ENCODE measurements around the gene ZNF423. TPM values are rescaled to one million over a fixed set of nuclear protein-coding genes. Genes with fewer than 3 reads are reported as not detected.

The ZNF423 gene
- polyA plus RNA-seq, 1 of the 3 experiments (the other 2 are of a cell fraction), result 1.2 TPM

GRCh38 chr16:49499869-49500610, 355.9 kb downstream of the ZNF423 start:
- TF ChIP-seq ELF1 (IDR thresholded peaks at IDR 0.05) (no peak), GABPA (IDR thresholded peaks at IDR 0.05; ENCODE audit: low read depth) (no peak), MAX (IDR thresholded peaks at IDR 0.05; ENCODE audit: low read depth) (no peak), CHD2 (IDR thresholded peaks at IDR 0.05; ENCODE audit: low read length, partially characterized antibody) (no peak)
- DNase-seq, result no peak
- CTCF ChIA-PET, result interaction anchor here (1.1 to 4.1 kb wide), 2 partner anchors 92 to 93 kb away, joined by 3 to 19 read pairs; no protein-coding TSS in a partner anchor

GRCh38 chr16:49499414-49499785, 356.5 kb downstream of the ZNF423 start:
- H3K9ac ChIP-seq, result no peak overlapping the region
- peaks cover 0 to 2% of the 10 kb centered on the region in 2 experiments; a peak in 1 of 4 replicates for H3K4me1 ChIP-seq (ENCODE audit: control insufficient read depth in 1 of 2, insufficient read depth in 2 of 2, low read depth in 1 of 2, low read length in 1 of 2)
- CTCF ChIA-PET, result interaction anchor here (1.1 to 4.1 kb wide), 2 partner anchors 92 to 94 kb away, joined by 3 to 19 read pairs; no protein-coding TSS in a partner anchor
- H4K20me1 ChIP-seq (ENCODE audit: insufficient read depth), result no peaks in the 10 kb centered on the region
- no peaks in the 10 kb centered on the region for H3K27me3 ChIP-seq (ENCODE audit: insufficient read depth)
- no peak overlapping the region for H2AFZ ChIP-seq (ENCODE audit: low read depth)
- no peak for DNase-seq
- H3K27ac ChIP-seq (ENCODE audit: low read depth in 2 of 2, low read length in 1 of 2), result no peak overlapping the region
- no peaks in the 10 kb centered on the region for H3K79me2 ChIP-seq (ENCODE audit: insufficient read depth)
- H3K4me3 ChIP-seq (ENCODE audit: low read depth in 2 of 2, low read length in 1 of 2), result no peak overlapping the region
- H3K36me3 ChIP-seq (replicated peaks in 1 of 2; ENCODE audit: control insufficient read depth in 1 of 2, insufficient read depth in 2 of 2, low read length in 1 of 2), result no peaks in the 10 kb centered on the region
- H3K9me2 ChIP-seq, result no peaks in the 10 kb centered on the region
- no peaks in the 10 kb centered on the region for H3K9me3 ChIP-seq
- TF ChIP-seq MXI1 (IDR thresholded peaks at IDR 0.05; ENCODE audit: low read depth, low read length) (no peak), SIN3A (IDR thresholded peaks at IDR 0.05; ENCODE audit: borderline replicate concordance, low read depth, low read length) (no peak), MAX (IDR thresholded peaks at IDR 0.05; ENCODE audit: low read depth) (no peak), GATA2 (CRISPR knock-in tag; IDR thresholded peaks at IDR 0.05) (no peak)
- POLR2A ChIA-PET, result no interaction called here
- no peak overlapping the region for H3K4me2 ChIP-seq
- H3F3A ChIP-seq (replicated peaks; ENCODE audit: insufficient read depth), result no peaks in the 10 kb centered on the region
- WGBS (ENCODE audit: low lambda C conversion rate), result 51% methylated on average over 9 of the region's 10 CpGs

More at GRCh38 chr16:49499869-49500610, 355.9 kb downstream of the ZNF423 start:
- 48% methylated on average over 7 of the region's 7 CpGs for WGBS (ENCODE audit: low lambda C conversion rate)
- Histone ChIP-seq H3K4me2 (no peak overlapping the region), H3K27ac (ENCODE audit: low read depth in 2 of 2, low read length in 1 of 2) (no peak overlapping the region; a peak in 1 of 4 replicates), H3K79me2 (ENCODE audit: insufficient read depth) (no peaks in the 10 kb centered on the region), H3K4me3 (ENCODE audit: low read depth in 2 of 2, low read length in 1 of 2) (no peak overlapping the region), H3K36me3 (replicated peaks in 1 of 2; ENCODE audit: control insufficient read depth in 1 of 2, insufficient read depth in 2 of 2, low read length in 1 of 2) (no peaks in the 10 kb centered on the region), H4K20me1 (ENCODE audit: insufficient read depth) (no peaks in the 10 kb centered on the region), H3K9me3 (no peaks in the 10 kb centered on the region), H3K27me3 (ENCODE audit: insufficient read depth) (no peaks in the 10 kb centered on the region), H3K9ac (no peak overlapping the region), H3K4me1 (ENCODE audit: control insufficient read depth in 1 of 2, insufficient read depth in 2 of 2, low read depth in 1 of 2, low read length in 1 of 2) (no peaks in the 10 kb centered on the region; a peak in 1 of 4 replicates), H3F3A (replicated peaks; ENCODE audit: insufficient read depth) (no peaks in the 10 kb centered on the region), H2AFZ (ENCODE audit: low read depth) (no peak overlapping the region), H3K9me2 (no peaks in the 10 kb centered on the region)
- POLR2A ChIA-PET, result no interaction called here

- Histone ChIP-seq H3K9me2 (no peaks in the 10 kb centered on the region), H3F3A (replicated peaks; ENCODE audit: insufficient read depth) (no peaks in the 10 kb centered on the region), H3K4me3 (ENCODE audit: low read depth in 2 of 2, low read length in 1 of 2) (no peak overlapping the region), H3K27ac (ENCODE audit: low read depth in 2 of 2, low read length in 1 of 2) (no peak overlapping the region), H3K27me3 (ENCODE audit: insufficient read depth) (no peaks in the 10 kb centered on the region), H3K9ac (no peak overlapping the region), H3K79me2 (ENCODE audit: insufficient read depth) (no peaks in the 10 kb centered on the region), H2AFZ (ENCODE audit: low read depth) (no peak overlapping the region), H4K20me1 (ENCODE audit: insufficient read depth) (no peaks in the 10 kb centered on the region), H3K36me3 (replicated peaks in 1 of 2; ENCODE audit: control insufficient read depth in 1 of 2, insufficient read depth in 2 of 2, low read length in 1 of 2) (no peaks in the 10 kb centered on the region), H3K4me1 (ENCODE audit: control insufficient read depth in 1 of 2, insufficient read depth in 2 of 2, low read depth in 1 of 2, low read length in 1 of 2) (peaks cover 0 to 8% of the 10 kb centered on the region in 2 experiments; a peak in 1 of 4 replicates), H3K9me3 (no peaks in the 10 kb centered on the region), H3K4me2 (no peak overlapping the region)
- WGBS (ENCODE audit: low lambda C conversion rate), result 64% methylated on average over 18 of the region's 20 CpGs
- TF ChIP-seq TAF1 (IDR thresholded peaks at IDR 0.05; ENCODE audit: borderline replicate concordance, low read depth, low read length), result no peak
- ChIA-PET POLR2A (no interaction called here), CTCF (interaction anchor here (0.7 to 4.1 kb wide), 3 partner anchors 91 to 105 kb away, joined by 3 to 19 read pairs (median 3); no protein-coding TSS in a partner anchor)
- DNase-seq, result no peak
Measured at GRCh38 chr16:49498666-49499413, 357.1 kb downstream of the ZNF423 start.
